Neuronal stem cell (in vitro differentiated cells): ENCODE data around the gene EIF5A.

Experiments
- DNase-seq: peaks from one replicate; pipeline ENCODE4 v3.0.0-alpha.2; 2013; ENCODE audit warnings: low spot score
- H2AFZ ChIP-seq: one replicate; pipeline ENCODE4 v1.6.1; 2013; ENCODE audit warnings: mild to moderate bottlenecking, low read length, inconsistent platforms
- H2AK5ac ChIP-seq: 2 replicates; pipeline ENCODE4 v1.6.1; 2013; ENCODE audit warnings: low read depth, mild to moderate bottlenecking, inconsistent platforms, low read length, moderate library complexity, mixed read lengths
- H2BK120ac ChIP-seq: 2 replicates; pipeline ENCODE4 v1.6.1; 2013; ENCODE audit warnings: low read depth, mild to moderate bottlenecking, inconsistent platforms, low read length, moderate library complexity, mixed read lengths
- H2BK12ac ChIP-seq: one replicate; pipeline ENCODE4 v1.6.1; 2013; ENCODE audit warnings: low read length, inconsistent platforms
- H2BK15ac ChIP-seq: 2 replicates; pipeline ENCODE4 v1.6.1; 2013; ENCODE audit warnings: mild to moderate bottlenecking, low read length, inconsistent platforms, mixed read lengths
- H2BK5ac ChIP-seq: one replicate; pipeline ENCODE4 v1.6.1; 2013; ENCODE audit warnings: inconsistent platforms, mild to moderate bottlenecking, low read length, moderate library complexity
- H3K14ac ChIP-seq: one replicate; pipeline ENCODE4 v1.6.1; 2013; ENCODE audit warnings: low read length, inconsistent platforms
- H3K18ac ChIP-seq: 2 replicates; pipeline ENCODE4 v1.6.1; 2013; ENCODE audit warnings: low read length, inconsistent platforms
- H3K23ac ChIP-seq: 2 replicates; pipeline ENCODE4 v1.6.1; 2013; ENCODE audit warnings: low read depth, mild to moderate bottlenecking, mixed read lengths, low read length, inconsistent platforms; ENCODE audit not compliant: poor library complexity
- H3K27ac ChIP-seq: replicated peaks from 3 replicates; pipeline ENCODE4 v1.5.1; 2013; ENCODE audit warnings: low read length, inconsistent platforms
- H3K27me3 ChIP-seq, 3 experiments: 2 replicates each; pipeline ENCODE4 v1.6.1; 2013; ENCODE audit warnings: low read length in 3 of 3, mild to moderate bottlenecking in 2 of 3, inconsistent platforms in 1 of 3, low read depth in 1 of 3, mixed read lengths in 1 of 3, moderate library complexity in 1 of 3; ENCODE audit not compliant: control insufficient read depth in 3 of 3, insufficient read depth in 3 of 3
- H3K36me3 ChIP-seq, 2 donors: replicated peaks in 1 of 2; 2 replicates each; pipeline ENCODE4 v1.6.1; 2013; ENCODE audit warnings: low read length in 2 of 2; ENCODE audit not compliant: control insufficient read depth in 2 of 2, insufficient read depth in 2 of 2
- H3K4ac ChIP-seq: 2 replicates; pipeline ENCODE4 v1.6.1; 2013; ENCODE audit warnings: inconsistent platforms, mild to moderate bottlenecking, low read length, moderate library complexity
- H3K4me1 ChIP-seq, 2 donors: 1 replicate in 1 of 2; 2 replicates in 1 of 2; pipeline ENCODE4 v1.6.1; 2013; ENCODE audit warnings: low read length in 2 of 2, low read depth in 1 of 2; ENCODE audit not compliant: control insufficient read depth in 2 of 2, insufficient read depth in 1 of 2
- H3K4me2 ChIP-seq: one replicate; pipeline ENCODE4 v1.6.1; 2013; ENCODE audit warnings: mild to moderate bottlenecking, low read length, inconsistent platforms; ENCODE audit not compliant: insufficient read depth, poor library complexity, severe bottlenecking
- H3K4me3 ChIP-seq, 2 donors: 2 replicates each; pipeline ENCODE4 v1.5.1; 2013; ENCODE audit warnings: low read length in 2 of 2, mild to moderate bottlenecking in 2 of 2, inconsistent platforms in 1 of 2, moderate library complexity in 1 of 2
- H3K79me1 ChIP-seq: one replicate; pipeline ENCODE4 v1.6.1; 2013; ENCODE audit warnings: low read depth, mild to moderate bottlenecking, inconsistent platforms, low read length, moderate library complexity
- H3K9ac ChIP-seq: one replicate; pipeline ENCODE4 v1.6.1; 2013; ENCODE audit warnings: mild to moderate bottlenecking, low read depth, low read length, inconsistent platforms; ENCODE audit not compliant: poor library complexity
- H3K9me3 ChIP-seq, 2 donors: replicated peaks in 1 of 2; 2 replicates each; pipeline versions ENCODE3 to v1.6.1; 2013; ENCODE audit warnings: low read length in 2 of 2, mild to moderate bottlenecking in 2 of 2, inconsistent platforms in 1 of 2, low read depth in 1 of 2, mixed read lengths in 1 of 2, moderate library complexity in 1 of 2; ENCODE audit not compliant: control insufficient read depth in 2 of 2, insufficient read depth in 1 of 2
- H4K8ac ChIP-seq: one replicate; pipeline ENCODE4 v1.6.1; 2013; ENCODE audit warnings: low read depth, mild to moderate bottlenecking, inconsistent platforms, low read length, moderate library complexity
- H4K91ac ChIP-seq: one replicate; pipeline ENCODE4 v1.6.1; 2013; ENCODE audit warnings: low read length, low read depth, mild to moderate bottlenecking, inconsistent platforms; ENCODE audit not compliant: poor library complexity
- whole genome bisulfite sequencing, 2 donors: extraction: QIAGEN DNeasy Blood & Tissue Kit; methylation state at CpG; one replicate each; pipeline ENCODE4 v1.1.7; 2013; ENCODE audit warnings: missing lambda C conversion rate in 2 of 2, mixed read lengths in 1 of 2; ENCODE audit not compliant: insufficient read length in 2 of 2, insufficient replicate concordance in 1 of 2; ENCODE audit errors: extremely low coverage in 2 of 2; 5-methylcytosine and 5-hydroxymethylcytosine counted together

Gene EIF5A

DNA sequence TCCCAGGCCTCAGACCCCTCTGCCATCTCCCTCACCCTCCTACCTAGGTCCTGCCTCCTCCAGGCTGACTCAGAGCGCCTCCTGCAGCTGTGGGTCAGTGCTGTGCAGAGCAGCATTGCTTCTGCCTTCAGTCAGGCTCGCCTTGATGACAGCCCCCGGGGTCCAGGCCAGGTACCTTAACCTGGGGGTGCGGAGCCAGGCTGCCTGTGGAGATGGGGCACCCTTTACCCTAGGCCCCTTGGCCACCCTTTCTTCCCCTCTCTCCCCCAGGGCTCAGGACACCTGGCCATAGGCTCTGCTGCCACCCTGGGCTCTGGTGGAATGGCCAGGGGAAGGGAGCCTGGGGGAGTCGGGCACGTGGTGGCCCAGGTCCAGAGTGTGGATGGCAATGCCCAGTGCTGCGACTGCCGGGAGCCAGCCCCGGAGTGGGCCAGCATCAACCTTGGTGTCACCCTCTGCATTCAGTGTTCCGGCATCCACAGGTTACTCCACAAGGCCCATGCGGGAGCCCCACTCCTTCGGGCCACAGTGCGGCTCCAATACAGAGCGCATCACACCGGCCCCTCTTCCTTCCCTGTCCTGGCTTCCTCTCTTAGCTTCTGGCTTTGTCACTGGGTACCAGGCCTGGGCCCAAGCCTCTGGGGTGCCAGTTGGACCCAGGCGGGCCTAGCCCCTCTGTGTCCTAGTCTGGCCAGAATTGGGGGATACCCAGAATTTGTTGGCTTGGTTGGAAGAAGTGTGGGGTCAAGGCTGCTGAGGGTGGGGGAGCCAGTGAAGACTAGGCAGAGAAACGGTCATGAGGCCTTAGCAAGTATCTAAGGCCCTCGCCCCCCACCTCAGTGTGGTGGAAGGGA is 39.6 kb downstream of the EIF5A start:
- H4K8ac ChIP-seq = no peak overlapping the region
- no peak overlapping the region for H2BK5ac ChIP-seq
- no peak overlapping the region for H2AFZ ChIP-seq
- H2BK12ac ChIP-seq = peak overlapping the region; percentile 76
- no peak overlapping the region for H3K4me2 ChIP-seq
- no peak overlapping the region for H3K4ac ChIP-seq
- peak overlapping the region; percentile 25 for H2AK5ac ChIP-seq
- H3K79me1 ChIP-seq = peaks cover 6% of the 10 kb centered on the region
- H3K9me3 ChIP-seq = no peaks in the 10 kb centered on the region
- no peaks in the 10 kb centered on the region for H3K36me3 ChIP-seq
- peaks cover 9 to 12% of the 10 kb centered on the region in 2 donors for H3K4me1 ChIP-seq
- H2BK15ac ChIP-seq = no peak overlapping the region
- no CpG with 5 or more reads among the region's 18 CpGs for WGBS, 2 donors
- no peak overlapping the region for H2BK120ac ChIP-seq
- no peak for DNase-seq
- H3K4me3 ChIP-seq = no peak overlapping the region
- H3K14ac ChIP-seq = no peak overlapping the region
- H3K27ac ChIP-seq = no peak overlapping the region
- peak overlapping the region; percentile 60 for H3K18ac ChIP-seq
- peaks cover 0 to 12% (median 0%) of the 10 kb centered on the region in 3 experiments for H3K27me3 ChIP-seq
- no peak overlapping the region for H3K9ac ChIP-seq
- H4K91ac ChIP-seq = no peak overlapping the region
- H3K23ac ChIP-seq = peak overlapping the region; percentile 89

DNA sequence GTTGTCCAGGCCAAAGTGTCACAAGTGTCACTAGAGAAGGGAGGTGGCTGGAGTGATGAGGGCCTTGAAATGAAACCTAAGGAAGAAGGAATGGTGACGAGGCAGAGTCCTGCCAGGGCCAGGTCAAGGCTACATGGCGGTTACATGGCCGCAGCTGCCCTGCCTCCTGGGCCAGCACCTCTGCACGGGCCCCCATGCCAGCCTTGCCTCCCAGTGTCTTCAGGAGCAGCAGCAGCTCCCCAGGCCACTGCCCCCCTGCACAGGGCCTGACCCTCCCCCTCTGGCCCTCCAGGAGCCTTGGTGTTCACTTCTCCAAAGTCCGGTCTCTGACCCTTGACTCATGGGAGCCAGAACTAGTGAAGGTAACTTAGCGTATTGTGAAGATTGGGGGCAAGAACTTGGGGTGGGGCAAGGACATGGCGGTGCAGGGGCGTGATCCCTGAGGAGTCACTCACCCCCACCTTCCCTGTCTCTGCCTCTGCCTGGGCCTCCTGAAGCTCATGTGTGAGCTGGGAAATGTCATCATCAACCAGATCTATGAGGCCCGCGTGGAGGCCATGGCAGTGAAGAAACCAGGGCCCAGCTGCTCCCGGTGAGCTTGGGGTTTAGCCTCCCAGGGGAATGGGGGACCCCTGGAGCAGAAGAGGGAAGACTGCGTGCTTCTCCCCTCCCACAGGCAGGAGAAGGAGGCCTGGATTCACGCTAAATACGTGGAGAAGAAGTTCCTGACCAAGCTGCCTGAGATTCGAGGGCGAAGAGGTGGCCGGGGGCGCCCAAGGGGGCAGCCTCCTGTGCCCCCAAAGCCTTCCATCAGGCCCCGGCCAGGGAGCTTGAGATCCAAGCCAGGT is 40.4 kb downstream of the EIF5A start:
- Histone ChIP-seq H3K36me3 (no peaks in the 10 kb centered on the region), H2BK5ac (peak overlapping the region; percentile 88), H4K8ac (no peak overlapping the region), H3K4me3 (no peak overlapping the region), H2AK5ac (peak overlapping the region; percentile 49), H3K23ac (no peak overlapping the region), H3K9me3 (no peaks in the 10 kb centered on the region), H3K4me1 (peaks cover 13 to 20% of the 10 kb centered on the region in 2 donors), H3K4me2 (no peak overlapping the region), H3K79me1 (peaks cover 8% of the 10 kb centered on the region), H2BK12ac (no peak overlapping the region), H2AFZ (no peak overlapping the region), H3K18ac (peak overlapping the region; percentile 60), H2BK120ac (no peak overlapping the region), H2BK15ac (peak overlapping the region; percentile 30), H3K27me3 (peaks cover 0 to 12% (median 0%) of the 10 kb centered on the region in 3 experiments), H3K27ac (no peak overlapping the region), H3K4ac (no peak overlapping the region), H3K14ac (no peak overlapping the region), H3K9ac (peak overlapping the region; percentile 25), H4K91ac (no peak overlapping the region)
- no CpG with 5 or more reads among the region's 19 CpGs for WGBS, 2 donors
- DNase-seq = no peak

DNA sequence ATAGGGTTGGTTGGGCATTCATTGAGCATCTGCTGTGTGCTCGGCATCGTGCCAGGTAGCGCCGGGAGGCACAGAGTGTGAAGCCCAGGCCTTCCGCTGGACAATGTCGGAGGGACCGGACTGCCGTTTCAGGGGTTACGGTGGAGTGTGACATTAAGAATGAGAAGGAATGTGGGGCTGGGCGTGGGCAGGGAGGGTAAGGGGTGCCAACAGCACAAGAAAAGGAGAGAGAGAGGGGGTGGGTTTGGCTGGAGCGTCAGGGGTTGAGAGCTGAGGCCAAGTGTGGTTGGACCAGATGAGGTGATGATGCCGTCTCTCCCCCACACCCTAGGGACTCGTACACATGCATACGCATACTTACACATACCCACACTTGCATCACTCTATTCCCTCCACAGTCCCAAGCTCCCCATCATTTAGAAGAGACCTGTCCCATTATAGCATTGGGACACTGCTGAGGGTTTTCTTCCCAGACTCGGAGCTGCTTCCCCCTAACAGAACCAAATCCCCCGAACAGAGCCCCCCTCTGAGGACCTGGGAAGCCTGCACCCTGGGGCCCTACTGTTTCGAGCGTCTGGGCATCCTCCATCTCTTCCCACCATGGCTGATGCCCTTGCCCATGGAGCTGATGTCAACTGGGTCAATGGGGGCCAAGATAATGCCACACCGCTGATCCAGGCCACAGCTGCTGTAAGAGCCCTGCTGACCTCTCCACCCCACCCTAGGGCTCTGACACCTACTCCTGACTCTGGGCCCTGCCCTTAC is 41.2 kb downstream of the EIF5A start:
- H3K9me3 ChIP-seq = no peaks in the 10 kb centered on the region
- H3K4me2 ChIP-seq = no peak overlapping the region
- no peak overlapping the region for H2BK15ac ChIP-seq
- no peak overlapping the region for H2AFZ ChIP-seq
- H3K14ac ChIP-seq = no peak overlapping the region
- H3K36me3 ChIP-seq = no peaks in the 10 kb centered on the region
- H2BK120ac ChIP-seq = no peak overlapping the region
- peak overlapping the region; percentile 48 for H3K18ac ChIP-seq
- H3K4me3 ChIP-seq = no peak overlapping the region
- peak overlapping the region; percentile 7 for H3K9ac ChIP-seq
- peaks cover 0 to 4% (median 0%) of the 10 kb centered on the region in 3 experiments for H3K27me3 ChIP-seq
- no peak overlapping the region for H4K91ac ChIP-seq
- no peak overlapping the region for H3K4ac ChIP-seq
- H2BK12ac ChIP-seq = peak overlapping the region; percentile 35
- DNase-seq = no peak
- H3K27ac ChIP-seq = no peak overlapping the region
- H3K79me1 ChIP-seq = peaks cover 11% of the 10 kb centered on the region
- H3K4me1 ChIP-seq = peaks cover 13 to 27% of the 10 kb centered on the region in 2 donors
- no CpG with 5 or more reads among the region's 19 CpGs for WGBS, 2 donors
- no peak overlapping the region for H3K23ac ChIP-seq
- peak overlapping the region; percentile 49 for H2AK5ac ChIP-seq
- H2BK5ac ChIP-seq = peak overlapping the region; percentile 88
- H4K8ac ChIP-seq = no peak overlapping the region
